Activated naive CD4-positive, alpha-beta T cell treated with anti-CD3 and anti-CD28 coated beads, Interleukin-2, amount 10 ng/mL, durations not matched to agents 5 hours and 36 hours (primary cell): Measurements from ENCODE around the gene LTN1. TPM values are rescaled to one million over a fixed set of nuclear protein-coding genes. Genes with fewer than 3 reads are reported as not detected.

Source experiments
- total RNA-seq, 2 experiments: library from RNA; stranded (reverse); gene quantifications; one replicate each; pipeline ENCODE4 v1.2.3, GENCODE V29; 2021

LTN1 gene, protein sequence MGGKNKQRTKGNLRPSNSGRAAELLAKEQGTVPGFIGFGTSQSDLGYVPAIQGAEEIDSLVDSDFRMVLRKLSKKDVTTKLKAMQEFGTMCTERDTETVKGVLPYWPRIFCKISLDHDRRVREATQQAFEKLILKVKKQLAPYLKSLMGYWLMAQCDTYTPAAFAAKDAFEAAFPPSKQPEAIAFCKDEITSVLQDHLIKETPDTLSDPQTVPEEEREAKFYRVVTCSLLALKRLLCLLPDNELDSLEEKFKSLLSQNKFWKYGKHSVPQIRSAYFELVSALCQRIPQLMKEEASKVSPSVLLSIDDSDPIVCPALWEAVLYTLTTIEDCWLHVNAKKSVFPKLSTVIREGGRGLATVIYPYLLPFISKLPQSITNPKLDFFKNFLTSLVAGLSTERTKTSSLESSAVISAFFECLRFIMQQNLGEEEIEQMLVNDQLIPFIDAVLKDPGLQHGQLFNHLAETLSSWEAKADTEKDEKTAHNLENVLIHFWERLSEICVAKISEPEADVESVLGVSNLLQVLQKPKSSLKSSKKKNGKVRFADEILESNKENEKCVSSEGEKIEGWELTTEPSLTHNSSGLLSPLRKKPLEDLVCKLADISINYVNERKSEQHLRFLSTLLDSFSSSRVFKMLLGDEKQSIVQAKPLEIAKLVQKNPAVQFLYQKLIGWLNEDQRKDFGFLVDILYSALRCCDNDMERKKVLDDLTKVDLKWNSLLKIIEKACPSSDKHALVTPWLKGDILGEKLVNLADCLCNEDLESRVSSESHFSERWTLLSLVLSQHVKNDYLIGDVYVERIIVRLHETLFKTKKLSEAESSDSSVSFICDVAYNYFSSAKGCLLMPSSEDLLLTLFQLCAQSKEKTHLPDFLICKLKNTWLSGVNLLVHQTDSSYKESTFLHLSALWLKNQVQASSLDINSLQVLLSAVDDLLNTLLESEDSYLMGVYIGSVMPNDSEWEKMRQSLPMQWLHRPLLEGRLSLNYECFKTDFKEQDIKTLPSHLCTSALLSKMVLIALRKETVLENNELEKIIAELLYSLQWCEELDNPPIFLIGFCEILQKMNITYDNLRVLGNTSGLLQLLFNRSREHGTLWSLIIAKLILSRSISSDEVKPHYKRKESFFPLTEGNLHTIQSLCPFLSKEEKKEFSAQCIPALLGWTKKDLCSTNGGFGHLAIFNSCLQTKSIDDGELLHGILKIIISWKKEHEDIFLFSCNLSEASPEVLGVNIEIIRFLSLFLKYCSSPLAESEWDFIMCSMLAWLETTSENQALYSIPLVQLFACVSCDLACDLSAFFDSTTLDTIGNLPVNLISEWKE (N-terminal part only)
- 10 to 100 TPM; 27.3 to 28.6 TPM for total RNA-seq

DNA sequence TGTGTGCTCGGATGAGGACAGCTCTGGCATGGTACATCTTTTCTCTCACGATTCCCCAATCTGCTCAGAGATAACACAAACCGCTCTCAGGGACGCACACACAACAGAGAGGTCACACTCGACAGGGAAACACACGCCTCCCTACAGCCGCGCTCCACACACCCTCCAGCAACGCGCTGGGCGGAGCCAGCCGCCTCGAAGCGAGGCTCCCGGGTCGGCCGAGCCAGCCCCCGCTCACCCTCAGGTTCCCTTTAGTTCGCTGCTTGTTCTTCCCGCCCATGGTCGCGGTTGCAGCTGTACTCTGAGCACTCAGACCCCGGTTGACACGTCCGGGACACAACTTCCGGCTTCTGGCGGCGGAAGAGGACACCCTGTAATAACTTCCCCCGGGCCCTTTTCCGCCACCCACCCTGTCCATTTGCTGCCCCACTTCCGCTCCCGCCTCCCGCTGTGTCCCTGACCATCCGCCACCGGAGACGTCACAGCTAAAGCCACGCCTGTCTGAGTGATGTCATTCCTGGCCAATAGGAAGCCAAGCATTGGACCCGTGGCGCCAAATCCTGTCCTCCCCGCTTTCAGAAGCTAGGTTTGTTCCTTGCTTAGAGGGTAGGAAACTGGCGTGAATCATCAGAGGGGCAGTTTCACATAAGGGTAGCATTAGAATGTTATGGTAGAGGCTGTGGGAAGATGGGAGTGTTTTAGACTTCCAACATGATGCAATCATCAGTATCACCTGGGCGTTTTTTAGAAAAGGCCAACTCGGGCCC is at the start of gene LTN1:
Gene LTN1 (minus strand): TSS at position 352 of the 767 bp plus-strand sequence. CDS start 72 bp downstream, at position 280.

DNA sequence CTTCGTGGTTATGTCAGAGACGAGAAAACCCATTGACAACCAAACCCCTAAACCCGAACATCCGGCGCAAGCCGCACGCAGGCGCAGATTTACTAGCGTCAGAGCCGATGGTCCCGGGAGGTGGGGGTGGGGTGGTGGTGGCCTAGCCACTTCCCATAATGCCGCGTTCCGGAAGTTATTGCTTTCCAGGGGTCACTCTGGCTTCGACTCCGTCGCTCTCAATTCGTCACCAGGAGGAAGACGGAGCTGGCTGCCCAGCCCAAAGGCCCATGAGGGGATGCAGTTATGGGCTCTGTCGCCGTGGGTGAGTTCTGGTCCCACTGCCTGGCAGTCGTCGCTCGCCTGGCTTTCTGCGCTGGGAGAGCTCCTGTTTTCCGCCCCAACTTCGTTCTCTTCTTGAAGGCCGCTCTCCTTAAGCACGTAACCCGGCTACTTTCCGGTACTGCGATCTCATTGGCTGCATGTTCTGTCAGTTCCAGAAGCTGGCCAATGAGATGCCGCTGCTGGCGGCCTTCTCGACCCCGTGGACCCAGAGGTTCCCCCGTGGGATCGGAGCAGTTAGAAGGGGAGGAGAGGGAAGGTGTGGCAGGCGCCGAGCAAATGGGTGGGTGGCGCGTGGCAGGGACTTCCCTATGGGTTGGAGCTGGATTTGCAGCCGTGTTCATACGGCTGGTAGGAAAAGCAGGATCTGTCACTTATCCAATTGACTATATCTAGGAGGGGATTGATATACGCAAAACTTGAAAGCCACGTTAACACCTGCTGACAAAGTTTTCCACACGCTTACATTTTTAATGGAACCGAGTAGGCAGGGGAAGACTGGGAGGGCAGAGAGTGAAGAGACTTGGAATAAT is 32.0 kb upstream of the LTN1 start, which contains the start of gene USP16:
Gene USP16 (plus strand): TSS at position 195 of the 854 bp plus-strand sequence. CDS start 3,246 bp downstream, outside the sequence.

Other genes starting within 250 kb of the LTN1 start
- 1 to 10 TPM; 8.6 to 8.9 TPM for gene RWDD2B, start 26.5 kb upstream of the LTN1 start, total RNA-seq
- gene USP16, start 31.8 kb upstream of the LTN1 start, total RNA-seq = 10 to 100 TPM; 38.2 to 39.7 TPM
- gene CCT8, start 80.8 kb upstream of the LTN1 start, total RNA-seq = 100 to 1,000 TPM; 197 to 199 TPM
- 1 to 10 TPM; 5.7 to 6.9 TPM for gene MAP3K7CL, start 137.8 kb upstream of the LTN1 start, total RNA-seq